Measurements from ENCODE around the gene NDST1. TPM values are rescaled to one million over a fixed set of nuclear protein-coding genes. Genes with fewer than 3 reads are reported as not detected.

NDST1 gene
- total RNA-seq, 1 donor from 2014 or later, result 132 TPM

DNA sequence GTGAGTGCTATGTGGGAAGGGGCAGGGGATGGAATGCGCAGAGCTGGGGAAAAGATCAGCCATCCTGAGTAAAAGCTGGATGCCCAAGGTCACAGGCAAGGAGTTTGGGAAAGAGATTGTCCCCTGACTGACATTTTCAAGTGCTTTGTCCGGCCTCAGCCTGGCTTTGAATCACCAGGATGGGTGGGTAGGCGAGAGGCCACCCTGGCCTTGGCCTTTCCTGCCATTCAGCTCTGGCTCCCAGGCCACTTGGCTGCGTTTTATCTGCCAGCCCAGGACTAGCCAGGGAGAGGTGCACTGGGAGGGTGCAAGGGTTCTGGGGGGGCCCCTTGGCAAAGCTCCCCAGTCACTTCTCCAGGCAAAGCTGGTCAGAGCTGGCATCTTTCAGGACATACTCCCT lies 95.1 kb downstream of the NDST1 start:
- Mint-ChIP-seq H3K27me3 (ENCODE audit: low read depth) (no peaks in the 10 kb centered on the region), H3K4me1 (peaks cover 58% of the 10 kb centered on the region), H3K4me3 (peak overlapping the region; percentile 43), H3K9me3 (no peaks in the 10 kb centered on the region), H3K27ac (peak overlapping the region; percentile 47), H3K36me3 (no peaks in the 10 kb centered on the region)
- no peak for TF ChIP-seq CTCF (IDR thresholded peaks at IDR 0.05; ENCODE audit: unreplicated experiment)
- no peak for DNase-seq (ENCODE audit: low spot score in 2 of 2, unreplicated experiment in 2 of 2)

DNA sequence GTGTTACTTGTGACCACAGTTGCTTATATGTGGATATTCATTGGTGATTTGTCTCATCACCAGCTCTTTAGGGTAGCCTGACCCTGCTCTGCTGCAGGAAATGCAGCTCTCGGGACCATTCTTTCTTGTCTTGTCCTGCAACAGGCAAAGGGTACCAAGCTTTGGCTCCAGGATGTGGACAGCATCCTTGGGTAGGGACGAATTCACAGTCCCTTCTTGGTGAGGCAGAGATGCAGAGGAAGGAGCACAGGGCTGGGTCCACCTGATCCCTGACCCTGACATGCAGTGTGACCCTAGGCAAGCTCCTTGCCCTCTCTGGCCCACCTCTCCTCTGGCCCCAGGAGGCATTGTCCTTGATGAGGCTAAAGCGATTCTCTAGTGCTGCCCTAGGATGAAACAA lies 95.6 kb downstream of the NDST1 start:
- no peak for TF ChIP-seq CTCF (IDR thresholded peaks at IDR 0.05; ENCODE audit: unreplicated experiment)
- Mint-ChIP-seq H3K9me3 (no peaks in the 10 kb centered on the region), H3K4me3 (peak overlapping the region; percentile 43), H3K27me3 (ENCODE audit: low read depth) (no peaks in the 10 kb centered on the region), H3K4me1 (peaks cover 54% of the 10 kb centered on the region), H3K27ac (peak overlapping the region; percentile 47), H3K36me3 (no peaks in the 10 kb centered on the region)
- no peak for DNase-seq (ENCODE audit: low spot score in 2 of 2, unreplicated experiment in 2 of 2)

DNA sequence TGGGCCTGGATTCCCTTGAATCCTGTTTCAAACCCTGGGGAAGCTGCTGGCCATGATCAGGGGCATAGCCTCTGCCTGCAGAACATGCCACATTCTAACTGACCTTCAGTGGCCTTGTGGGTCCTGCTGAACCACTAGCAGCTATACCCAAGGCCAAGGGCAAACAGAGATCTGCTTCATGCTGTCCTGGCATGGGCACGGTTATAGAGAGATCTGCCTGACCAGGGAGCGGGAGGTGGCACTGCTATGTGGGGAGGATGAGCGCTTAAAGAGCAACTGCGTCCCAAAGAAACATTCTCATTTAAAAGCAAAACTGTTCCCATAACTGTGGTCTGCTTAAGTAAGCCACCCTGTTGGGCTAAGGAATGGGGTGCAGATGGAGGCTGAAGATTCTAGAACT lies 96.1 kb downstream of the NDST1 start:
- no peaks in the 10 kb centered on the region for H3K9me3 Mint-ChIP-seq
- no peak for DNase-seq (ENCODE audit: low spot score in 2 of 2, unreplicated experiment in 2 of 2)
- no peaks in the 10 kb centered on the region for H3K36me3 Mint-ChIP-seq
- H3K27me3 Mint-ChIP-seq (ENCODE audit: low read depth), result no peaks in the 10 kb centered on the region
- peak overlapping the region; percentile 19 for H3K27ac Mint-ChIP-seq
- H3K4me3 Mint-ChIP-seq, result no peak overlapping the region
- H3K4me1 Mint-ChIP-seq, result peaks cover 50% of the 10 kb centered on the region
- no peak for TF ChIP-seq CTCF (IDR thresholded peaks at IDR 0.05; ENCODE audit: unreplicated experiment)

GRCh38 chr5:150604894-150605440 lies 97.0 kb downstream of the NDST1 start:
- TF ChIP-seq CTCF (IDR thresholded peaks at IDR 0.05; ENCODE audit: unreplicated experiment), result no peak
- Mint-ChIP-seq H3K27ac (peak overlapping the region; percentile 19), H3K9me3 (no peaks in the 10 kb centered on the region), H3K36me3 (no peaks in the 10 kb centered on the region), H3K4me3 (no peak overlapping the region), H3K27me3 (ENCODE audit: low read depth) (no peaks in the 10 kb centered on the region), H3K4me1 (peaks cover 40% of the 10 kb centered on the region)
- no peak for DNase-seq (ENCODE audit: low spot score in 2 of 2, unreplicated experiment in 2 of 2)

- H3K27me3 Mint-ChIP-seq (ENCODE audit: low read depth), result no peaks in the 10 kb centered on the region
- DNase-seq (ENCODE audit: low spot score in 2 of 2, unreplicated experiment in 2 of 2), result no peak
- H3K27ac Mint-ChIP-seq, result peak overlapping the region; percentile 5
- no peaks in the 10 kb centered on the region for H3K9me3 Mint-ChIP-seq
- TF ChIP-seq CTCF (IDR thresholded peaks at IDR 0.05; ENCODE audit: unreplicated experiment), result no peak
- H3K36me3 Mint-ChIP-seq, result no peaks in the 10 kb centered on the region
- H3K4me1 Mint-ChIP-seq, result peaks cover 35% of the 10 kb centered on the region
- H3K4me3 Mint-ChIP-seq, result no peak overlapping the region
These were observed 97.6 kb downstream of the NDST1 start for GRCh38 chr5:150605546-150605945.

- no peak overlapping the region for H3K27ac Mint-ChIP-seq
- no peak for DNase-seq (ENCODE audit: low spot score in 2 of 2, unreplicated experiment in 2 of 2)
- peaks cover 29% of the 10 kb centered on the region for H3K4me1 Mint-ChIP-seq
- H3K4me3 Mint-ChIP-seq, result no peak overlapping the region
- H3K27me3 Mint-ChIP-seq (ENCODE audit: low read depth), result no peaks in the 10 kb centered on the region
- no peaks in the 10 kb centered on the region for H3K36me3 Mint-ChIP-seq
- no peak for TF ChIP-seq CTCF (IDR thresholded peaks at IDR 0.05; ENCODE audit: unreplicated experiment)
- no peaks in the 10 kb centered on the region for H3K9me3 Mint-ChIP-seq
These were observed 98.5 kb downstream of the NDST1 start for GRCh38 chr5:150606476-150606875.
